DMS153 treated with DMSO at 0.1 percent for 48 hours (cell line): ENCODE measurements around the gene COL23A1.
A peak's percentile ranks its signal among the peaks of the same experiment; 100 is the strongest.
"Not testable (repeated sequence)": the region's sequence is repeated elsewhere in the genome, so short reads cannot be mapped to it uniquely, and the experiment has no call there.

Source experiments
- DNase-seq: peaks from one replicate; lab custom pipeline; 2025; ENCODE audit not compliant: unreplicated experiment; lab: John Stamatoyannopoulos, UW

COL23A1 gene

DNA sequence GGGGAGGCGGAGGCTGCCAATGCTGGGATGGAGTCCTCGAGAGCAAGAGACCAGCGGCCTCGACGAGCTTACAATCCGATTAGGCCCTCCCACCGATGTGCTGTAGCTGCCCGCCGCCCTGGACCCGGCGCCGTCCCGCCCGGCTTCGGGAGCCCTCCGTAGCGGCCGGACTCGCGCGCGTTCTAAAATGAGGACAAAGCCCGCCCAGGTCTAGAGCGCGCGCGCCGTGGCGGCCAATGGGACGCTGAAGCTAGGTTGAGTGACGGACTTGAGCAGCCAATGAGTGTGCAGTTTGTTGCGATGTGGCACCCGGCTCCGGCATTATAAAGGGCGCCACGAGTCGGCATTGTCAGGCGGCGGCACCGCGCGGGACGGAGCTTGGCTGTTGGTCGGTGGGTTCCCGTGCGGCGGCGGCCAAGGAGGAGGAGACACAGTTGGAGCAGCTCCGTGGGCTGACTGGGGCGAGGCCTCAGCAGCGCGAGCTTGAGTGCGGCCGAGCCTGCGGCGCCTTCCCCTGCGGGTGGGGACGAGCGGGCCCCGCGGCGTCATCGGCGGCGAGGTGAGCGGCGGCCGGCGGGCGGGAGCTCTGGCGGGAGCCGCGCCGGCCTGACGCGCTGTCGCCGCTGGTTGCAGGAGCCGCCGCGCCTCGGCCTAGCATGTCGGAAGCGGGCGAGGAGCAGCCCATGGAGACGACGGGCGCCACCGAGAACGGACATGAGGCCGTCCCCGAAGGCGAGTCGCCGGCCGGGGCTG lies 385.8 kb downstream of the COL23A1 start, which contains the start of gene HNRNPAB:
Gene HNRNPAB (plus strand): TSS at position 352 of the 753 bp plus-strand sequence. CDS start 305 bp downstream, at position 657.
- peak; percentile 55 for DNase-seq

DNA sequence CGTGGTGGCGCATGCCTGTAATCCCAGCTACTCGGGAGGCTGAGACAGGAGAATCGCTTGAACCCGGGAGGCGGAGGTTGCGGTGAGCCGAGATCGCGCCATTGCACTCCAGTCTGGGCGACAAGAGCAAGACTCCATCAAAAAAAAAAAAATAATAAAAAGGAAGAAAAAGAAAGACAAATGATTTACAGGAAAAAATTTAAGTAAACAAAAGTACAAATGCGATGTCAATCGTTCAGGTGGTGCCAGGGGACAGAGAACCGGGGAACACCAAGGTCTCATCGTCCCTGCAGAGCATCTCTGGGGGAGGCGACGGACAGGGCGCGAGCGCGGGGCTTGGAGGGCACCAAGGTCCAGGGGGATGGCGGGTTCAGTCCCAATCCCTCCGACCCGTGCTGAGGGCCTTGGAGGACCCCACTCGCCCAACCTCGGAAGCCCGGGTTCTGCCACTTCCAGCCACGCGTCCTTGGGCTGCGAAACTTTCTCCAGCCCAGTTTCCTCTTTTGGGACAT lies 386.5 kb downstream of the COL23A1 start:
- no peak for DNase-seq

DNA sequence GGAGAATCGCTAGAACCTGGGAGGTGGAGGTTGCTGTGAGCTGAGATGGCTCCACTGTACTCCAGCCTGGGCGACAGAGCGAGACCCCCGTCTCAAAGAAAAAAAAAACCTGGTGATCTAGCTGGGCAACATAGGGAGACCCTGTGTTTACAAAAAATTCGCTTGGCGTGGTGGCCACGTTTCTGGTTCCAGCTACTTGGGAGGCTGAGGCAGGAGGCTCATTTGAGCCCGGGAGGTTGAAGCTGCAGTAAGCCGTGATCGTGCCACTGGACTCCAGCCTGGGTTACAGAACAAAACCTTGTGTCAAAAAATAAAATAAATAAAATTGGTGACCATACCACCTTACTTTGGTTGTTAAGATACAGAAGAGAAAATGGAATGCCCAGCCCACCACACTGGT lies 387.7 kb downstream of the COL23A1 start:
- DNase-seq: no peak

DNA sequence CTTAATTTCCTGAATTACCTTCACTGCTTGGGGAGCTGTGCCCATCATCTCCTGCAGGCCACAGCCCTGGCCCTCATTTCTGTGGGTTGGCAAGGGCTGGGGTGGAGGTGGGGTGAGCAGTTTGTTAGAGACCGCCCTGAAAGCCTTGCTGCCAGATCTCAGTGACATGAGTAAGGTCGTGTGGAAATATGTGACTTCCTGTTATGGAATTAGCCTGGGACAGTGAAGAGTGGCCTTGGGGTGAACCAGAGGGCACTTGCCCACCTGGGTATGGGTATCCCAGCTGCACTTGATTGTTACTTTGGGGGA lies 388.3 kb downstream of the COL23A1 start:
- DNase-seq: no peak

DNA sequence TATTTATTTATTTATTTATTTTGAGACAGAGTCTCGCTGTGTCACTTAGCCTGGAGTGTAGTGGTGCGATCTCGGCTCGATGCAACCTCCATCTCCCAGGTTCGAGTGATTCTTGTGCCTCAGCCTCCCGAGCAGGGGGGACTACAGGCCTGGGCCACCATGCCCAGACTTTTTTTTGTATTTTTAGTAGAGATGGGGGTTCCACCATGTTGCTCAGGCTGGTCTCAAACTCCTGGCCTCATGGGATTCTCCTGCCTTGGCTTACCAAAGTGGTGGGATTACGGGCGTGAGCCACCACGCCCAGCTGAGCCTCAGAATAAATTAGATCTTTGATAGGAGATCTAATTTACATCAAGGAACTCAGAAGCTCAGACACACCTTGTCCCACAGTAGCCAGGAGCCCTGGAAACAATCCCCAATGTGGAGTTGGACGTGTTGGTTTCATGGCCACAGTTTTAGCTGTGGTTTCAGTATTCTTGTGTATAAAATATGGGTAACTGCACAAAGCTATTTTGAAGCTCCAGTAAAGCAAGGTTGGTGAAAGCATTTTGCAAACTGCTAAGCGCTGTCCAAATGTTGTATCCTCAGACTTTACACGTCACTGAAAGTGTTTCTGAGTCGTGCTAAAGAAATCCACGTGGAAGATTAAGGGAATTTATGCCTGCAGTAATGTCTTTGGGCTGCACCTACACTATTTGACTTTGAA lies 388.8 kb downstream of the COL23A1 start:
- no peak for DNase-seq

DNA sequence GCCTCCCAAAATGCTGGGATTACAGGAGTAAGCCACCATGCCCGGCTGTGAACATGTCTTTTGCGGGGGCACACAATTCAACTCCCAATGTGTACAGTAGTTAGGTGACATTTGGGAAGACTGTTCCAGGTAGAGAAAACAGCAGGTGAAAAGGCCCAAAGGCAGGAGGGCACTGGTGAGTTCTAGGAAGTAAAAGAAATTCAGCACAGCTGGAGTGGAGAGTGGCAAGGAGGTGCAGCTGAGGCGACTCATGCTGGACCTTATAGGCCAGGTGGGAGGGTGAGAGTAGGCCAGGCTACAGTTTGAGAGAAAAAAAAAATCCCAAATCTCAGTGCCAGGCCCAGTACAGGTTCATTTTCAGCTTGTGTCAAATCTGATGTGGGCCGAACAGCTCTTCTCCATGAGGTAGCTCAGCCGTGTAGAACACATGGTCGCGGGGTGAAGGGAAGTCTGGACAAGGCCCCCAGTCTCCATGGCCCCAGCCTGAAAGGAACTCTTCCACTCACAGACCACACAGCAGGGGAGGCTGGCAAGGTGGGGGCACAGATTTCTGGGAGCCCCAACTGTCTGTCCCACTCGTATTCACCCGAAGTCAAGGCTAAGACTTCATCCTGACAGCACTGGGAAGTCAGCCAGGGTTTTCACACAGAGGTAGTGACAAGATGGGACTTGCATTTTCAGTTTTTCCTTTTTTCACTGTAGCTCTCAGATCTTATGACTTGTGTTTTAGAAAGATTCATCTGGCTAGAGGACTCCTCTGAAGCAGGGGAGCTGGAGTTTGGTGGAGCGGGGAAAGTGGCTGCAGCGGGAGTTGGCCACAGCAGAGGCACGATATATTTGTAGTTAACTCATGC lies 390.4 kb downstream of the COL23A1 start:
- DNase-seq: no peak

DNA sequence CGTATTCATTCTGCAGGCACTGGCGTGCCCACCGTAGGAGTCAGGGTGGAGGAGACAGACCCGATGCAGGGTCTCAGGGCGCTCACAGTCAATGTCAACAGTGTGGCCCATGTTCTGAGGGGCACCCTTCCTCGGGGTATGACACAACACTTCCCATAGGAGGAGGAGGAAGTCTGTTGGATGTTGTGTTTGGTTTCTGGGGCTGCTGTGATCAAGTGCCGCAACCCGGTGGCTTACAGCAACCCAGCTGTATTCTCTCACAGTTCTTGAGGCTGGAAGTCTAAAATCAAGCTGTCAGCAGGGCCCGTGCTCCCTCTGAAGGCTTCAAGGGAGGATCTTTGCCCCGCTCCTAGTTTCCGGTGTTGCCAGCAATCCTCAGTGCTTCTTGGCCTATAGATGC lies 391.5 kb downstream of the COL23A1 start:
- DNase-seq: no peak

DNA sequence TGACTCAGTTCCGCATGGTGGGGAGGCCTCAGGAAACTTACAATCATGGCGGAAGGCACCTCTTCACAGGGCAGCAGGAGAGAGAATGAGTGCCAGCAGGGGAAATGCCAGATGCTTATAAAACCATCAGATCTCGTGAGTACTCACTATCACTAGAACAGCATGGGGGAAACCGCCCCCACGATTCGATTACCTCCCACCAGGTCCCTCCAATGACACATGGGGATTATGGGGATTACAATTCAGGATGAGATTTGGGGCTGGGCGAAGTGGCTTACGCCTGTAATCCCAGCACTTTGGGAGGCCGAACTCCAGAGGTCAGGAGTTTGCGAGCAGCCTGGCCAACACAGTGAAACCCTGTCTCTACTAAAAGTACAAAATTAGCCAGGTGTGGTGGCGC lies 392.0 kb downstream of the COL23A1 start:
- DNase-seq: not testable (repeated sequence)

DNA sequence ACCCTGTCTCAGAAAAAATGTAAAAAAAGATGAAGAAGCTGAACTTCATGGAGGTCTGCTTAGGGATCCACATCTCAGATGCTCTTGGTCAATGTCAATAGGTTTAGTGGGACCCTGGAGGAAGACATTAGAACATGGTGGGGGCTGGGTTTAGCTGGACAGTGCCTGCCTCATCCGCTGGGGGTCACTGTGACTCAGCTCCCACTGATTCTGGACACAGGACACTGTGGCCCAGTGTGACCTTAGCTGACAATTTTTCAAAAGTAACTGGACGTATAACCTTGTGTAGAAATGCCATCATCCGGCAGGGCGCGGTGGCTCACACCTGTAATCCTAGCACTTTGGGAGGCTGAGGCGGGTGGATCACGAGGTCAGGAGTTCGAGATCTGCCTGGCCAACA lies 393.2 kb downstream of the COL23A1 start:
- no peak for DNase-seq

DNA sequence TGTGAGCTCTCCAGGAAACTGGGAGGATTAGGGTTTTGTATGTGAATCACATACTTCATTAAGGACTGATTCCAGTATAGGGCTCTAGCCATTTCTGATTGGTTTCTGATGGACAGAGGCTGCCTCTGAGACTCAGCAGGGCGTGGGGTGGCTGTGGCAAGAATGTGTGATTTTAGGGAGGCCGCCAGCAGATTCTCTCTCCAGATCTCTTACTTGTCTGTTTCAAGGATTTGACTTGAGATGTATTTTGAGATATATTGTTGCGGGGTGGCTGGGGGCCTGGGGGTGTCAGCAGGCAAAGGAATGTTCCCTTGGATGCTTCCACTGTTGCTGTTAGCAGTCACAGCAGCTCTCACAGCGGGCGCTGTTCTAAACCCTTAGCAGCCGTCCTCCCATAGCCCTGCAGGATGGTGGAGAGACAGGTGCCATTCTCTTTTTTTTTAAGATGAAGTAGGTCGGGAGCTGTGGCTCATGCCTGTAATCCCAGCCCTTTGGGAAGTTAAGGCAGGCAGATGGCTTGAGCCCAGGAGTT lies 393.8 kb downstream of the COL23A1 start:
- DNase-seq: no peak

DNA sequence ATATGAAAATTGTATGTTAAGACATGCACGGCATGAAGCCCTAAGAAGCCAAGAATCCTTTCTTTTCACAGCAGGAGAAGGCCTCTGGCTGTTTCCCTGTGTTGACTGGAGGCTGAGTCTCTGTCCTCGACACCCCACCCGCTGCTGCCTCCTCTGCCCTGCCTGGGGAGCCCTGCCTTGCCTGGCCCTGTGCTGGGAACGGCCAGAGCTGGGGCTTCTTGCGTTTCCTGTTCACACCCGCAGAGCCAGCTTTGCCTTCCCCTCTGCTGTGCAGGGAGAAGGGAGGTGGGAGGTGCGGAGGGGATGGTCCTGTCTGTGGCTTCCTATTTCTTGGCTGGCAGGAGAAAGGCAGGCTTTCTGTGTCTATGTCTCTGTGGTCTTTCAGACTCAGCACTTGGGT lies 396.2 kb downstream of the COL23A1 start:
- no peak for DNase-seq

DNA sequence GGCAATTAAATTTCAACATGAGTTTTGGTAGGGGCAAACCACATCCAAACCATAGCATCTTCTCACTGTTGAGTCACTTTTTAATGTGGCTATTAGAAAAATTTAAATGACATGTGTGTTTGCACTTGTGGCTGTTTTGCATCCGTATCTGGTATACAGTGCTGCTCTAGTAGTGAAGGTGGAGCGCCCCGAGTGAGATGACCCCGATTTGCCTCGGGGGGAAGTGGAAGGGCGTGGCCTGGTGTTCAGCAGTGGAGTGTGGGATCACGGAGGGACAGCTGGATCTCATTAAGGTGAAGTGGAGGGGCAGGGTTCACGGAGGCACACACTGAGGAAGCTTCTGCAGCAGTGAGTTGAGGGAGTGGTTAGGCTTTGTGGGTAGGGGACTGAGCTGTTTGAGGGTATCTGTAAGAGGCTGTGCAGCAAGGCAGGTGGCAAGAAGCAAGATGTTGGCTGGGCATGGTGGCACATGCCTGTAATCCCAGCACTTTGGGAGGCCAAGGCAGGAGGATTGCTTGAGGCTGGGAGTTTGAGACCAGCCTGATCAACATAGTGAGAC lies 396.9 kb downstream of the COL23A1 start:
- DNase-seq: no peak

DNA sequence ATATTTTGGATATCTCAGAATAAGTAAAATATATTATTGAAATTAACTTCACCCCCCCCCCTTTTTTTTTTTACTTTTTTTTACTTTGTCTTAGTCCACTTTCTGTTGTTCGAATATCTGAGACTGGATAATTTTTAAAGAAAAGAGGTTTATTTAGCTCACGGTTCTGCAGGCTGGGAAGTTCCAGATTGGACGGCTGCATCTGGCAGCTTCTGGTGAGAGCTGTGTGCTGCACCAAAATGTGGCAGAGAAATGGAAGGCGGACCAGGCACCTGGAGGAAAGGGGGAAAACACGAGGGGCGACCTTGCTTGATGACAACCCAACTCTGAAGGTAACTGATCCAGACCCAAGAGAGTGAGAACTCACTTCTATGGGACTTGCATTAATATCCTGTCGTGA lies 397.4 kb downstream of the COL23A1 start:
- no peak for DNase-seq

DNA sequence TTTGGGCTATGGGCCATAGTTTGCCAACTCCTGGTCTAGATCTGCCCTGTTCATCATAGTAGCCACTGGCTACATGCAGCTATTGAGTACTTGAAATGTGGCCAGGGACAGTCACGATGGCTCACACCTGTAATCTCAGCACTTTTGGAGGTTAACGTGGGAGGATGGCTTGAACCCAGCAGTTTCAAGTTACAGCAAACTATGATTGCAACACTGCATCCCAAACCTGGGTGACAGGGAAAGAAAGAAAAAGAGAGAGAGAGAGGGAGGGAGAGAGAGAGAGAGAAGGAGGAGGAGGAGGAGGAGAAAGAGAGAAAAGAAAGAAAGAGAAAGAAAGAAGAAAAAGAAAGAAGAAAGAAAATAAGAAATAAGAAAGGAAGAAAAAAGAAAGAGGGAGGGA lies 397.9 kb downstream of the COL23A1 start:
- no peak for DNase-seq

DNA sequence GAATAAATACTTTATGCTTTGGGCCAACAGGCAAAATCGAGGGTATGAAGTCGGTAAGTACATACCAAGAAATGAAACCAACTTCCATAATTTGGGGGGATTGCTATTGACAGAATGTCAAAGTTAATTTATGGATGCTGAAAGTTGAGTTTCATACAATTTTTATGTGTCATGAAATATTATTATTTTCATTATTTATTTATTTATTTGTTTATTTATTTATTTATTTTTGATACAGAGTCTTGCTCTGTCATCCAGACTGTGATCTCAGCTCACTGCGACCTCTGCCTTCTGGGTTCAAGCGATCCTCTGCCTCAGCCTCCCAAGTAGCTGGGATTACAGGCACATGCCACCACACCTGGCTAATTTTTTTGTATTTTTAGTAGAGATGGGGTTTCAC lies 398.5 kb downstream of the COL23A1 start:
- no peak for DNase-seq

DNA sequence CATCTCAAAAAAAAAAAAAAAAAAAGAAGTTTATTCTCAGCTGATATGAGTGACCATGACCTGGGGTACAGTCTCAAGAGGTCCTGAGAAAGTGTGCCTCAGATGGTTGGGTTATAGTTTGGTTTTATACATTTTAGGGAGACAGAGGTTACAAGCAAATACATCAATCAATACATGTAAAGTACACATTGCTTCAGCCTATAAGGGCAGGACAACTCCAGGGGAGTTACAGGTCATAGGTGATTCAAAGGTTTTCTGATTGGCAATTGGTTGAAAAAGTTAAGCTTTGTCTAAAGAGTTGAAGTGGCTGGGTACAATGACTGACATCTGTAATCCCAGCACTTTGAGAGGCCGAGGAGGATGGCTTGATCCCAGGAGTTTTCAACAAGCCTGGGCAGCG lies 400.8 kb downstream of the COL23A1 start:
- no peak for DNase-seq
